Mucosa of rectum (tissue), 2 donors: ENCODE data around the gene PAX5.

ENCODE experiments used
- H3K27ac ChIP-seq, 2 donors: one replicate each; pipeline ENCODE4 v1.7.0; 2013; ENCODE audit warnings: inconsistent platforms in 2 of 2, low read depth in 2 of 2, low read length in 2 of 2
- H3K27me3 ChIP-seq, 2 donors: one replicate each; pipeline ENCODE4 v1.7.0; 2013; ENCODE audit warnings: low read length in 2 of 2; ENCODE audit not compliant: control insufficient read depth in 2 of 2, insufficient read depth in 2 of 2
- H3K36me3 ChIP-seq, 2 donors: one replicate each; pipeline ENCODE4 v1.7.0; 2013; ENCODE audit warnings: low read length in 2 of 2; ENCODE audit not compliant: control insufficient read depth in 2 of 2, insufficient read depth in 2 of 2
- H3K4me1 ChIP-seq, 2 donors: one replicate each; pipeline ENCODE4 v1.7.0; 2013; ENCODE audit warnings: low read length in 2 of 2, mild to moderate bottlenecking in 1 of 2; ENCODE audit not compliant: control insufficient read depth in 2 of 2, insufficient read depth in 2 of 2
- H3K4me3 ChIP-seq, 2 donors: one replicate each; pipeline ENCODE4 v1.7.0; 2013; ENCODE audit warnings: low read length in 2 of 2
- H3K9ac ChIP-seq, 2 donors: one replicate each; pipeline ENCODE4 v1.7.0; 2013; ENCODE audit warnings: low read length in 2 of 2, low read depth in 1 of 2, mild to moderate bottlenecking in 1 of 2
- H3K9me3 ChIP-seq, 2 donors: one replicate each; pipeline ENCODE4 v1.7.0; 2013; ENCODE audit warnings: low read length in 2 of 2; ENCODE audit not compliant: control insufficient read depth in 2 of 2
- donor health status: healthy.
- donor health status: Normal muscosa, but diverticular disease.

The PAX5 gene

DNA sequence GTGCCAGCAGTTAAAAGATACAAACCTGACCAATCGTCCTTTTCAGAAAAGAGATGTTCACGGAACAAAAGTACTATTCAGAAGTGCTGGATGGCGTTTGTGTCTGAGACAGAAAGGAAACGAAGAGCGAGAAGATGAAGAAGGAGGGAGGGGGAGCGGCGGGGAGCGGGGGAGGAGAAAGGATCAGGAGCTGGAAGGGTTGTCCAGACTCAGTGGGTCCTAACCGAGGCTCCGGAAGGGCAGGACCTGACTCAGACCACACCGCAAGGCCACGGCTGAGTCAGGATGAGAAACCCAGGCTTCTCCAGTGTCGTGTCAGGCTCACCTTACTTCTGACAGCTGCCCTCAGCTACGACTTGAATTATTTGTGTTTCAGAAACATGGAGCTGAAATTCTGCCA, 46.2 kb downstream of the PAX5 start:
- peaks cover 34 to 44% of the 10 kb centered on the region in 2 donors for H3K27me3 ChIP-seq
- H3K36me3 ChIP-seq, result no peaks in the 10 kb centered on the region
- H3K4me3 ChIP-seq, result no peak overlapping the region
- no peaks in the 10 kb centered on the region for H3K4me1 ChIP-seq
- H3K9me3 ChIP-seq, result peaks cover 6 to 11% of the 10 kb centered on the region in 2 donors
- H3K9ac ChIP-seq, result no peak overlapping the region
- H3K27ac ChIP-seq, result no peak overlapping the region

DNA sequence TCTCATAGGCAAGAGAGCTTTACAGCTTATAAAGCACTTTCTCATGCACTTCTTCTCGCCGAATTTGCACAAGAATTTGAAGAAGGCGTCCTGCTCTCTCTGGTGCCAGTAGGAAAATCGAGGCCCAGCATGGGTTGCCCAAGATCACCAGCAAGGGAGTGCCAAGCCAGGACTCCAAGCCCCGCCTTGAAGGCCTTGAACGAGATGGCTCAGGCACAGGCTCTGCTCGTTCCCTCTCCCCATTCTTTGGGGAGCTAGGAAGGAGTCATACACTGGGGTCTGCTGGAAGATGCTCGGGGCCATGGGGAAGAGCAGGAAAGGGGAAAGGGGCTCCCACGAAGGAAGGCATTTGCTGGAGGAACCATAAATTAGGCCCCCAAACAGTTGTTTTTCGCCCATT, 46.7 kb downstream of the PAX5 start:
- H3K4me1 ChIP-seq, result no peaks in the 10 kb centered on the region
- peaks cover 6 to 11% of the 10 kb centered on the region in 2 donors for H3K9me3 ChIP-seq
- peaks cover 34 to 44% of the 10 kb centered on the region in 2 donors for H3K27me3 ChIP-seq
- H3K9ac ChIP-seq, result no peak overlapping the region
- no peak overlapping the region for H3K4me3 ChIP-seq
- no peaks in the 10 kb centered on the region for H3K36me3 ChIP-seq
- no peak overlapping the region for H3K27ac ChIP-seq

GRCh38 chr9:36986468-36987408, 47.3 kb downstream of the PAX5 start:
- H3K4me3 ChIP-seq, result no peak overlapping the region

DNA sequence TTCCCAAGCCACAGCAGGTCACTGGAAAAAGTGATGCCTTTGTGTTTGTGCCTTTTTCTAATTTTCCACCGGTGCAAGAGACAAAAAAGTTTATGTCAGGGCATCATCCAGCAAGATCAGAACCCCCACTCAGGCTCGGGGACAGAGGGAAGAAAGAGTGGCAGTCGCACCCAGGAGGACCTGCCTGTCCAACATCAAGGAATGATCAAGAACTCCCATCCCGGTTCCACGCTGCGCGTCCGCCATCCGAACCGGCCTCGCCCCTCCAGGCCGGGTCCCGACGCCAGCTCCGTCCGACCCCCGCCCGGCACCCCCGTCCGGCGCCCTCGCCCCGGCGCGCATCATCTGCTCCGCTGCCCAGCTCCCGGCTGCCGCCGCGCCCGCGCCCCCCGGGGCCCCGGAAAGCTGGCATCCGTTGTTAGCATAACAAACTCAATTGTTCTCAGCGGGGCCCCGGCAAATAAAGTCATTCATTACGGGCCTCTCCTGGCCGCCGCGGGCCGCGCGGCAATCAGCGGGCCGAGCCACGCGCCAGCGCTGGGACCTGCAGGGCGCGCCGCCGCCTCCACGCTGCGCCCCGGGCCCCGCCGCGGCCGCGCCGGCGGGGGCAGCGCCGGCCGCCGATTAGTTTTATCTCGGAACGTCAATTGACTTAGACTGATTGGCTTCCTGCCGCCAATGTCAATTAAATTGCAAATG, 48.1 kb downstream of the PAX5 start:
- Histone ChIP-seq H3K9me3 (peaks cover under 1 to 5% of the 10 kb centered on the region in 2 donors), H3K27me3 (peaks cover 34 to 46% of the 10 kb centered on the region in 2 donors), H3K9ac (no peak overlapping the region), H3K4me3 (no peak overlapping the region), H3K36me3 (no peaks in the 10 kb centered on the region), H3K4me1 (no peaks in the 10 kb centered on the region), H3K27ac (no peak overlapping the region)

More at GRCh38 chr9:36986468-36987408, 47.3 kb downstream of the PAX5 start:
- H3K9me3 ChIP-seq, result peaks cover 6 to 11% of the 10 kb centered on the region in 2 donors
- no peak overlapping the region for H3K9ac ChIP-seq
- H3K27ac ChIP-seq, result no peak overlapping the region
- H3K4me1 ChIP-seq, result no peaks in the 10 kb centered on the region
- peaks cover 34 to 46% of the 10 kb centered on the region in 2 donors for H3K27me3 ChIP-seq
- no peaks in the 10 kb centered on the region for H3K36me3 ChIP-seq

- H3K4me3 ChIP-seq, result no peak overlapping the region
- H3K36me3 ChIP-seq, result no peaks in the 10 kb centered on the region
- H3K27ac ChIP-seq, result no peak overlapping the region
- peaks cover 32 to 46% of the 10 kb centered on the region in 2 donors for H3K27me3 ChIP-seq
- H3K4me1 ChIP-seq, result no peaks in the 10 kb centered on the region
- peaks cover 0 to under 1% of the 10 kb centered on the region in 2 donors for H3K9me3 ChIP-seq
- no peak overlapping the region for H3K9ac ChIP-seq
These were observed 48.9 kb downstream of the PAX5 start for GRCh38 chr9:36985061-36985768.

DNA sequence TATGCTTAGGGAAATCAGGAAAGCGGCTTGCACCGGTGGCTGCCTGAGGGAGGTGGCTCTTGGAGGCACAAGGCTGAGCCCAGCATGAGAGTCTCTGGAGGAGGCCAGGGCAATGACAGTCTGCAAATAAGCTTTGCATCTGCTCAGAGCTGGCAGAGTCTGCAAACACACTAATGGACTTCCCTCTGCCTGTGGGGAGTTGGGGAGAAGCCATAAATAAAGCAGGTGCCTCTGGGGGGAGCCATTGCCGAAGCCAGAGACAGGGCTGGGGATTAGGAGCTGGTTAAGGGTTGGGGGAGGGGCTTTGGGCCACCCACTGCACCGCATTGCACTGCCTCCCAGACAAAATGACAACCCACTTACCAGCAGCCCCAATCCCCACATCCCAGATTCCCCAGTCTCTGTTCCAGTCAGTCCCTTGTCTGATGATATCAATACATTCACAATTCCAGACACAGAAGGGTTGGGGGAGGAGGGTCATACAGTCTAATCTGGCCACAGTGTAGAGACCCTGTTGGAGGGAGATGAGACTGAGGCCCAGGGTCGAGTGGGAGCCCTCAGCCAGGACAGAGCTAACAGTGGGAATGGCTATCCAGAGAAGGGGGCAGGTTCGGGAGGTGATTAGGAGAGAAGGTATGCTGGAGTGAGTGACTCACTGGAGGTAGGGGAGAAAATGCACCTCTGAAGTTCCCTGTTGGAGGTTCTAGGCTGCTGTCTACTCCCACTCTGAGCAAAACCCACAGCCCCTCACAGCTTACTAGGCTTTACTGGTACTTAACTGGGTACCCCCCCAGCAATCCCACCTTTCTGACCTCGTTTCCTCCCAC, 53.7 kb downstream of the PAX5 start:
- H3K36me3 ChIP-seq, result no peaks in the 10 kb centered on the region
- H3K4me3 ChIP-seq, result no peak overlapping the region
- H3K9ac ChIP-seq, result no peak overlapping the region
- H3K4me1 ChIP-seq, result no peaks in the 10 kb centered on the region
- H3K27me3 ChIP-seq, result peaks cover 12 to 13% of the 10 kb centered on the region in 2 donors
- H3K27ac ChIP-seq, result no peak overlapping the region
- H3K9me3 ChIP-seq, result no peaks in the 10 kb centered on the region

GRCh38 chr9:36976371-36977030, 57.6 kb downstream of the PAX5 start:
- Histone ChIP-seq H3K9ac (no peak overlapping the region), H3K9me3 (no peaks in the 10 kb centered on the region), H3K4me1 (no peaks in the 10 kb centered on the region), H3K4me3 (no peak overlapping the region), H3K36me3 (no peaks in the 10 kb centered on the region), H3K27ac (no peak overlapping the region), H3K27me3 (no peaks in the 10 kb centered on the region)

DNA sequence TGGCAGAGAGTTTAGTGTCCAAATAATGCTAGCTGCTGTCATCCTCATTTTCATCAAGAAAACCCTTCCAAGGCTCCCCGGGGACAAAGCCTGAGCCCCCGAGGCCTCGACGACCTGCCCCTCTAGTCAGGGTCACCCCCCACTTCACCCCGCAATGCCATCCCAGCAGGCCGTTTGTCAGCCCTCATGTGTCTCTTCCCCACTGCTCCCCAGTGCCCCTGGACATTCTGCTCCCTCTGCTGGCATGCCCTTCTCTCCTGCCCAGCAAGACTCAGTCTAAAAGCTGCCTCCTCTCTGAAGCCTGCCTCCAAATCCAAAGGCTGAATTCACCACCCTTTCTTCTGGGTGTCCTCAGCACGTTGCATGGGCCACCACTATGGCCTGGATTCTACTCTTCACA, 59.3 kb downstream of the PAX5 start:
- Histone ChIP-seq H3K27ac (no peak overlapping the region), H3K4me3 (no peak overlapping the region), H3K27me3 (no peaks in the 10 kb centered on the region), H3K9me3 (no peaks in the 10 kb centered on the region), H3K36me3 (no peaks in the 10 kb centered on the region), H3K9ac (no peak overlapping the region), H3K4me1 (no peaks in the 10 kb centered on the region)

- H3K4me1 ChIP-seq, result no peaks in the 10 kb centered on the region
- H3K27ac ChIP-seq, result no peak overlapping the region
- H3K4me3 ChIP-seq, result no peak overlapping the region
- no peaks in the 10 kb centered on the region for H3K27me3 ChIP-seq
- no peak overlapping the region for H3K9ac ChIP-seq
- H3K36me3 ChIP-seq, result no peaks in the 10 kb centered on the region
- H3K9me3 ChIP-seq, result no peaks in the 10 kb centered on the region
These were observed 62.1 kb downstream of the PAX5 start for GRCh38 chr9:36971935-36972488.
